PFSK-1 (cell line): Measurements from ENCODE around the gene OR2T27.

Experiments
- FOXP2 ChIP-seq: optimal IDR thresholded peaks from 2 replicates; pipeline ENCODE3; 2011; ENCODE audit warnings: borderline replicate concordance, control low read depth, inconsistent platforms; ENCODE audit not compliant: insufficient read depth; ENCODE audit errors: extremely low read length, extremely low read depth
- POLR2AphosphoS5 ChIP-seq: IDR thresholded peaks from 2 replicates; pipeline ENCODE4 v1.6.1; 2012; ENCODE audit warnings: low read depth, mild to moderate bottlenecking, control low read depth, low read length, moderate library complexity
- SIN3A ChIP-seq: IDR thresholded peaks from 2 replicates; pipeline ENCODE4 v1.6.1; 2012; ENCODE audit warnings: mild to moderate bottlenecking, low read length, moderate library complexity, borderline replicate concordance; ENCODE audit not compliant: insufficient read depth
- TAF1 ChIP-seq: IDR thresholded peaks from 2 replicates; pipeline ENCODE4 v1.6.1; 2012; ENCODE audit warnings: low read length, control low read depth, borderline replicate concordance; ENCODE audit not compliant: insufficient read depth
- TF ChIP-seq, protein P1 (sequence below), 2 experiments: IDR thresholded peaks; 2 replicates each; pipeline versions ENCODE4 v1.6.1 to v1.8.0; 2011 to 2012; ENCODE audit warnings: low read depth in 2 of 2, low read length in 2 of 2, control low read depth in 1 of 2, inconsistent platforms in 1 of 2, mild to moderate bottlenecking in 1 of 2, moderate library complexity in 1 of 2; ENCODE audit not compliant: insufficient read depth in 1 of 2

The OR2T27 gene

GRCh38 chr1:248696774-248697173 lies 41.4 kb upstream of the OR2T27 start:
- TF ChIP-seq POLR2AphosphoS5 (no peak), SIN3A (no peak), TAF1 (no peak), FOXP2 (no peak)
- TF ChIP-seq, protein P1, sequence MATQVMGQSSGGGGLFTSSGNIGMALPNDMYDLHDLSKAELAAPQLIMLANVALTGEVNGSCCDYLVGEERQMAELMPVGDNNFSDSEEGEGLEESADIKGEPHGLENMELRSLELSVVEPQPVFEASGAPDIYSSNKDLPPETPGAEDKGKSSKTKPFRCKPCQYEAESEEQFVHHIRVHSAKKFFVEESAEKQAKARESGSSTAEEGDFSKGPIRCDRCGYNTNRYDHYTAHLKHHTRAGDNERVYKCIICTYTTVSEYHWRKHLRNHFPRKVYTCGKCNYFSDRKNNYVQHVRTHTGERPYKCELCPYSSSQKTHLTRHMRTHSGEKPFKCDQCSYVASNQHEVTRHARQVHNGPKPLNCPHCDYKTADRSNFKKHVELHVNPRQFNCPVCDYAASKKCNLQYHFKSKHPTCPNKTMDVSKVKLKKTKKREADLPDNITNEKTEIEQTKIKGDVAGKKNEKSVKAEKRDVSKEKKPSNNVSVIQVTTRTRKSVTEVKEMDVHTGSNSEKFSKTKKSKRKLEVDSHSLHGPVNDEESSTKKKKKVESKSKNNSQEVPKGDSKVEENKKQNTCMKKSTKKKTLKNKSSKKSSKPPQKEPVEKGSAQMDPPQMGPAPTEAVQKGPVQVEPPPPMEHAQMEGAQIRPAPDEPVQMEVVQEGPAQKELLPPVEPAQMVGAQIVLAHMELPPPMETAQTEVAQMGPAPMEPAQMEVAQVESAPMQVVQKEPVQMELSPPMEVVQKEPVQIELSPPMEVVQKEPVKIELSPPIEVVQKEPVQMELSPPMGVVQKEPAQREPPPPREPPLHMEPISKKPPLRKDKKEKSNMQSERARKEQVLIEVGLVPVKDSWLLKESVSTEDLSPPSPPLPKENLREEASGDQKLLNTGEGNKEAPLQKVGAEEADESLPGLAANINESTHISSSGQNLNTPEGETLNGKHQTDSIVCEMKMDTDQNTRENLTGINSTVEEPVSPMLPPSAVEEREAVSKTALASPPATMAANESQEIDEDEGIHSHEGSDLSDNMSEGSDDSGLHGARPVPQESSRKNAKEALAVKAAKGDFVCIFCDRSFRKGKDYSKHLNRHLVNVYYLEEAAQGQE (IDR thresholded peaks at IDR 0.05; ENCODE audit: insufficient read depth in 1 of 2, low read depth in 2 of 2, low read length in 2 of 2): no peak

GRCh38 chr1:248696261-248696660 lies 40.9 kb upstream of the OR2T27 start:
- TF ChIP-seq SIN3A (no peak), FOXP2 (no peak), POLR2AphosphoS5 (no peak), TAF1 (no peak)
- TF ChIP-seq, protein P1 (IDR thresholded peaks at IDR 0.05; ENCODE audit: insufficient read depth in 1 of 2, low read depth in 2 of 2, low read length in 2 of 2): no peak

DNA sequence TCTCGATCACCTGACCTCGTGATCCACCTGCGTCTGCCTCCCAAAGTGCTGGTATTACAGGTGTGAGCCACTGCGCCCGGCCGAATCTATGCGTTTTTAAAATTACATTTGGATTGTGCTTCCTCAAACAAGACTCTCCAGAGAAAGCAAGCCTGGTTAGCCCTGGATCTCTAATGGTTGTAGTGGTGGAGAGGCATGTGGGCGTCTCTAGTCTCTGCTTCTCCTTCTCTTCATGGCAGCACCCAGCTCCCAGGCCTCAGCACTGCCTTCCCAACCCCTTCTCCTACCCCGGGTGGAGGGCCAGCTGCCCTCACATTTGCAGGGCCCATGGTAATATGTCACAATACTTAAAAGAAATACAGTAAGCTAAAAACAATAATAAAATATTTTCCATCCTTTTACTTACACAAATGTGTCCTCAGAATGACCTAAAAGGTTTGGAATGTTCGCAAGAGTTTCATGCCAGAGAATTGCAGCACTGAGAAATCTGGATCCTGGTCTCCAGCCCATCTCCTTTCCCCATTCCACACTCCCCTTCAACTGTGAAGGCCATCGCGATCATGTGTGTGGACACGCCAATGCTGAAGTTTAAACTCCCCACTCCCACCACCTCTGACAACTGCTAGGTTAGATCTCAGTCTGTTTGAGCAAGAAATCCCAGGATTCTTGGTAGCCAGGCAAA lies 40.3 kb upstream of the OR2T27 start:
- TF ChIP-seq, protein P1 (IDR thresholded peaks at IDR 0.05; ENCODE audit: insufficient read depth in 1 of 2, low read depth in 2 of 2, low read length in 2 of 2): no peak
- TF ChIP-seq TAF1: no peak
- no peak for TF ChIP-seq POLR2AphosphoS5
- TF ChIP-seq SIN3A: no peak
- TF ChIP-seq FOXP2: no peak

DNA sequence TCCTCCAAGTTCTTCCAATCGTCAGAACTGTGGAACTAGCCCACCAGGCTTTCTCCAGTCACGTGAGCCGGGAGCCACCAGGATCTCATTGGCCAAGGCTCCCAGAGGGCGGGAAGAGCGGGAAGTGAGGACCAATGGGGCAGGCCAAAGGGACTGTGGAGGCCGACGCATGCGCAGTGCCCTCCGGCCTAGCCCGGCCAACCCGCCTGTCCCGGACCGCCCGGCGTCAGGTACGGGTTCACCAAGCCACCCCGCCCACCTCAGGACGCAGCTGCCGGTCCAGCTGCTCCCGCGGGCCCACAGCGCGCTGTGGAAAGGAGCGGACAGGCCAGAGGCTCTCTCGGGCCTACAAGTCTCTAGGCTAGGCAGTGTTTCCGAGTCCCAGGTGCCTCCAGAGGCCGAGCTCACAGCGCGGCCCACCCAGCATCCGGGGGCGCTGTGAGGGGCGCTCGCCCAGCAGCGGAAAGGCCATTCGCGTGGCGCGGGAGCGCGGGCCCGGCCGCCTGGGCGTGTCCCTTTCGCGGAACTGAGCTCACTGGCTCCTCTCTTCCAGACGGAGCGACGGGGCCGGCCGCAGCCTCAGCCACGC lies 36.3 kb upstream of the OR2T27 start:
- TF ChIP-seq TAF1 (no peak), FOXP2 (no peak), SIN3A (no peak), POLR2AphosphoS5 (no peak)
- TF ChIP-seq, protein P1 (IDR thresholded peaks at IDR 0.05; ENCODE audit: insufficient read depth in 1 of 2, low read depth in 2 of 2, low read length in 2 of 2): no peak
